SK-N-SH treated with all-trans-retinoic acid at 6 μM for 48 hours (cell line): ENCODE results near the gene NRXN3.

Source experiments
- ATAC-seq: fragments of 200-7000 bp; cut with Tn5 transposase; 3 replicates; pipeline ENCODE4 v1.9.1; 2020; ENCODE audit warnings: mild to moderate bottlenecking, moderate library complexity
- ARNTL ChIP-seq: fragments of 450-650 bp; formaldehyde crosslinking; IDR thresholded peaks from 2 replicates; pipeline ENCODE4 v1.5.0; 2020; ENCODE audit warnings: low read depth, mild to moderate bottlenecking, moderate library complexity, borderline replicate concordance
- BACH2 ChIP-seq: fragments of 250-450 bp; sonication (Bioruptor Pico); IDR thresholded peaks from 2 replicates; pipeline ENCODE4 v1.9.0; 2021; ENCODE audit warnings: mild to moderate bottlenecking, borderline replicate concordance
- CREB5 ChIP-seq: fragments of 250-450 bp; sonication (Bioruptor Pico); IDR thresholded peaks from 2 replicates; pipeline ENCODE4 v1.5.1; 2020; ENCODE audit warnings: low read depth, mild to moderate bottlenecking, moderate library complexity
- CSRNP3 ChIP-seq: fragments of 250-450 bp; sonication (Bioruptor Pico); IDR thresholded peaks from 2 replicates; pipeline ENCODE4 v1.5.1; 2021; ENCODE audit warnings: mild to moderate bottlenecking, moderate library complexity
- ESRRG ChIP-seq: fragments of 250-450 bp; sonication (Bioruptor Pico); IDR thresholded peaks from 2 replicates; pipeline ENCODE4 v1.6.1; 2021; ENCODE audit warnings: mild to moderate bottlenecking
- ISL1 ChIP-seq: fragments of 250-450 bp; sonication (Bioruptor Pico); IDR thresholded peaks from 2 replicates; pipeline ENCODE4 v2.1.2; 2022; ENCODE audit warnings: mild to moderate bottlenecking, moderate library complexity
- POU6F1 ChIP-seq: fragments of 250-450 bp; sonication (Bioruptor Pico); IDR thresholded peaks from 2 replicates; pipeline ENCODE4 v1.8.0; 2021; ENCODE audit warnings: low read depth, mild to moderate bottlenecking, moderate library complexity, borderline replicate concordance
- PPARA ChIP-seq: fragments of 250-450 bp; sonication (Bioruptor Pico); IDR thresholded peaks from 2 replicates; pipeline ENCODE4 v1.5.0; 2020; ENCODE audit warnings: mild to moderate bottlenecking, borderline replicate concordance
- RARB ChIP-seq: fragments of 250-450 bp; sonication (Bioruptor Pico); IDR thresholded peaks from 2 replicates; pipeline ENCODE4 v1.8.0; 2021; ENCODE audit warnings: mild to moderate bottlenecking, moderate library complexity
- SNAI2 ChIP-seq: fragments of 250-450 bp; sonication (Bioruptor Pico); IDR thresholded peaks from 2 replicates; pipeline ENCODE4 v1.5.0; 2020; ENCODE audit warnings: mild to moderate bottlenecking, moderate library complexity
- TCF4 ChIP-seq: fragments of 250-450 bp; sonication (Bioruptor Pico); IDR thresholded peaks from 2 replicates; pipeline ENCODE4 v1.8.0; 2021; ENCODE audit warnings: mild to moderate bottlenecking, moderate library complexity, borderline replicate concordance
- TOX ChIP-seq: fragments of 250-450 bp; sonication (Bioruptor Pico); IDR thresholded peaks from 2 replicates; pipeline ENCODE4 v1.8.0; 2021; ENCODE audit warnings: mild to moderate bottlenecking, moderate library complexity, borderline replicate concordance
- TSHZ2 ChIP-seq: fragments of 250-450 bp; sonication (Bioruptor Pico); IDR thresholded peaks from 2 replicates; pipeline ENCODE4 v1.5.0; 2020; ENCODE audit warnings: mild to moderate bottlenecking, moderate library complexity
- ZC3H10 ChIP-seq: fragments of 250-450 bp; sonication (Bioruptor Pico); IDR thresholded peaks from 2 replicates; pipeline ENCODE4 v1.5.1; 2021; ENCODE audit warnings: mild to moderate bottlenecking, moderate library complexity
- ZNF565 ChIP-seq: fragments of 450-650 bp; formaldehyde crosslinking; conservative IDR thresholded peaks from 2 replicates; pipeline ENCODE4 v1.5.0; 2020; ENCODE audit warnings: low read depth, mild to moderate bottlenecking, moderate library complexity
- ZNF70 ChIP-seq: fragments of 450-650 bp; formaldehyde crosslinking; IDR thresholded peaks from 2 replicates; pipeline ENCODE4 v1.5.0; 2020; ENCODE audit warnings: mild to moderate bottlenecking, moderate library complexity
- ZNF8 ChIP-seq: fragments of 450-650 bp; formaldehyde crosslinking; IDR thresholded peaks from 2 replicates; pipeline ENCODE4 v1.5.0; 2020; ENCODE audit warnings: mild to moderate bottlenecking, moderate library complexity
- TF ChIP-seq, protein P1 (sequence below): fragments of 250-450 bp; sonication (Bioruptor Pico); IDR thresholded peaks from 2 replicates; pipeline ENCODE4 v1.8.0; 2020; ENCODE audit warnings: mild to moderate bottlenecking, moderate library complexity, borderline replicate concordance

The NRXN3 gene

GRCh38 chr14:79094951-79095350 is 924.8 kb downstream of the NRXN3 start:
- ATAC-seq: no peak
- no peak for TF ChIP-seq ZNF8 (CRISPR knock-in tag)
- TF ChIP-seq POU6F1 (CRISPR knock-in tag): no peak
- TF ChIP-seq RARB (CRISPR knock-in tag): no peak
- TF ChIP-seq TOX (CRISPR knock-in tag): no peak
- TF ChIP-seq TCF4: no peak
- TF ChIP-seq ZC3H10 (CRISPR knock-in tag): no peak
- no peak for TF ChIP-seq ISL1

- ATAC-seq: no peak
- TF ChIP-seq ESRRG (CRISPR knock-in tag) (no peak), SNAI2 (CRISPR knock-in tag) (no peak), CSRNP3 (CRISPR knock-in tag) (no peak)
Observed at GRCh38 chr14:79096811-79097210, 926.6 kb downstream of the NRXN3 start.

DNA sequence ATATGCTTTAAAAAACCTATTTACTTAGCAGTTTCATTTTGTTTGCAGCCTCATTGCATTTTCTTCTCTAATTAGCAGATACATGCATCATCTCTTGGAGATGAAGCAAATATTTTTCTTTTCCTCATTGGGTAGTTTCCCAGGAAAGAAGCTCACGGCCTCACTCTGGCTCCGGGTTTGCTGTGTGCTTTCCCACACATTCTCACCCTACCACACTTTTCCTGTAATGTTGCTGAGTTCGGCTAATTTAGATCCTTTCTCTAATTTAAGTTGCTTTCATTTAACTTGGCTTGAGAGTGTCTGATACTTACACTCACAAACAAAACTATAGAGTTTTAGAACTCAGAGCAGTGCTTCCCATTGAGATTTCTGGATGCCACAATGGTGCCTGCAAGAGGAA is 928.2 kb downstream of the NRXN3 start:
- TF ChIP-seq ESRRG (CRISPR knock-in tag) (no peak), ARNTL (CRISPR knock-in tag) (no peak), ZNF70 (no peak), PPARA (CRISPR knock-in tag) (no peak), RARB (CRISPR knock-in tag) (no peak), TCF4 (no peak), BACH2 (no peak), CREB5 (CRISPR knock-in tag) (no peak), TSHZ2 (CRISPR knock-in tag) (no peak), SNAI2 (CRISPR knock-in tag) (no peak), ZNF8 (CRISPR knock-in tag) (no peak), POU6F1 (CRISPR knock-in tag) (no peak), ISL1 (no peak), ZNF565 (CRISPR knock-in tag) (no peak)
- TF ChIP-seq, protein P1, sequence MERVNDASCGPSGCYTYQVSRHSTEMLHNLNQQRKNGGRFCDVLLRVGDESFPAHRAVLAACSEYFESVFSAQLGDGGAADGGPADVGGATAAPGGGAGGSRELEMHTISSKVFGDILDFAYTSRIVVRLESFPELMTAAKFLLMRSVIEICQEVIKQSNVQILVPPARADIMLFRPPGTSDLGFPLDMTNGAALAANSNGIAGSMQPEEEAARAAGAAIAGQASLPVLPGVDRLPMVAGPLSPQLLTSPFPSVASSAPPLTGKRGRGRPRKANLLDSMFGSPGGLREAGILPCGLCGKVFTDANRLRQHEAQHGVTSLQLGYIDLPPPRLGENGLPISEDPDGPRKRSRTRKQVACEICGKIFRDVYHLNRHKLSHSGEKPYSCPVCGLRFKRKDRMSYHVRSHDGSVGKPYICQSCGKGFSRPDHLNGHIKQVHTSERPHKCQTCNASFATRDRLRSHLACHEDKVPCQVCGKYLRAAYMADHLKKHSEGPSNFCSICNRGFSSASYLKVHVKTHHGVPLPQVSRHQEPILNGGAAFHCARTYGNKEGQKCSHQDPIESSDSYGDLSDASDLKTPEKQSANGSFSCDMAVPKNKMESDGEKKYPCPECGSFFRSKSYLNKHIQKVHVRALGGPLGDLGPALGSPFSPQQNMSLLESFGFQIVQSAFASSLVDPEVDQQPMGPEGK (CRISPR knock-in tag): no peak
- ATAC-seq: no peak
